IMR-90 (cell line): ENCODE data around the gene LDHAL6A. TPM values are rescaled to one million over a fixed set of nuclear protein-coding genes. Genes with fewer than 3 reads are reported as not detected.

ENCODE experiments used
- ATAC-seq: fragments of 200-7000 bp; cut with Tn5 transposase; 2 replicates; pipeline ENCODE4 v1.9.1; 2020; ENCODE audit warnings: low read depth, mild to moderate bottlenecking, moderate library complexity
- BruUV-seq: library from RNA; stranded (reverse); fragments of 400-500 nt; replicated peaks from 2 replicates; lab custom pipeline; 2021; lab: Mats Ljungman, UMichigan
- CTCF ChIA-PET: fragments of 300-600 bp; formaldehyde crosslinking; extraction: SDS; loops from one replicate; lab custom pipeline; 2021; ENCODE audit warnings: antibody characterized with exemption; lab: Yijun Ruan, JAX
- POLR2A ChIA-PET: fragments of 300-600 bp; sonication (Branson Sonifier 250); formaldehyde crosslinking; loops from one replicate; lab custom pipeline; 2022; ENCODE audit warnings: antibody characterized with exemption; ENCODE audit not compliant: unreplicated experiment; lab: Charles Lee
- DNase-seq: peaks from one replicate; pipeline ENCODE4 v3.0.0; 2013
- H2AFZ ChIP-seq: replicated peaks from 2 replicates; pipeline ENCODE3; 2013; ENCODE audit warnings: low read length, mild to moderate bottlenecking; ENCODE audit not compliant: poor library complexity
- H2AK5ac ChIP-seq: 2 replicates; pipeline ENCODE4 v1.6.1; 2013; ENCODE audit warnings: low read depth, low read length, inconsistent platforms
- H2AK9ac ChIP-seq: replicated peaks from 2 replicates; pipeline ENCODE3; 2013; ENCODE audit warnings: mild to moderate bottlenecking, low read depth, low read length, moderate library complexity; ENCODE audit not compliant: poor library complexity
- H2BK120ac ChIP-seq: 2 replicates; pipeline ENCODE4 v1.6.1; 2013; ENCODE audit warnings: low read depth, low read length, inconsistent platforms
- H2BK15ac ChIP-seq: 3 replicates; pipeline ENCODE4 v1.6.1; 2013; ENCODE audit warnings: low read depth, low read length, inconsistent platforms
- H2BK20ac ChIP-seq: 2 replicates; pipeline ENCODE4 v1.6.1; 2013; ENCODE audit warnings: low read depth, mild to moderate bottlenecking, inconsistent platforms, low read length, moderate library complexity
- H2BK5ac ChIP-seq: 2 replicates; pipeline ENCODE4 v1.6.1; 2013; ENCODE audit warnings: mild to moderate bottlenecking, low read depth, low read length, inconsistent platforms; ENCODE audit not compliant: poor library complexity, severe bottlenecking
- H3K14ac ChIP-seq: replicated peaks from 2 replicates; pipeline ENCODE4 v1.6.1; 2013; ENCODE audit warnings: low read depth, low read length, inconsistent platforms
- H3K18ac ChIP-seq: 2 replicates; pipeline ENCODE4 v1.6.1; 2013; ENCODE audit warnings: low read depth, low read length, control low read depth
- H3K23ac ChIP-seq: 2 replicates; pipeline ENCODE4 v1.6.1; 2013; ENCODE audit warnings: low read depth, low read length, inconsistent platforms
- H3K27ac ChIP-seq: 2 replicates; pipeline ENCODE4 v1.5.1; 2013; ENCODE audit warnings: mild to moderate bottlenecking, control low read depth, low read length; ENCODE audit not compliant: insufficient read depth
- H3K27me3 ChIP-seq: 2 replicates; pipeline ENCODE4 v1.6.1; 2013; ENCODE audit warnings: low read length; ENCODE audit not compliant: control insufficient read depth, insufficient read depth
- H3K36me3 ChIP-seq: 2 replicates; pipeline ENCODE4 v1.6.1; 2013; ENCODE audit warnings: low read length, mixed read lengths; ENCODE audit not compliant: control insufficient read depth, insufficient read depth
- H3K4ac ChIP-seq: 2 replicates; pipeline ENCODE4 v1.6.1; 2013; ENCODE audit warnings: low read depth, low read length, inconsistent platforms
- H3K4me1 ChIP-seq: 2 replicates; pipeline ENCODE4 v1.6.1; 2013; ENCODE audit warnings: low read length, mixed read lengths; ENCODE audit not compliant: control insufficient read depth, insufficient read depth
- H3K4me2 ChIP-seq: 2 replicates; pipeline ENCODE4 v1.6.1; 2013; ENCODE audit warnings: low read depth, mild to moderate bottlenecking, control low read depth, low read length, moderate library complexity
- H3K4me3 ChIP-seq: 2 replicates; pipeline ENCODE4 v1.5.1; 2013; ENCODE audit warnings: low read depth, mild to moderate bottlenecking, control low read depth, low read length, moderate library complexity; ENCODE audit not compliant: insufficient read depth
- H3K56ac ChIP-seq: 2 replicates; pipeline ENCODE4 v1.6.1; 2013; ENCODE audit warnings: low read length, inconsistent platforms; ENCODE audit not compliant: insufficient read depth; ENCODE audit errors: extremely low read depth
- H3K79me1 ChIP-seq, 2 experiments: 2 replicates each; pipeline ENCODE4 v1.6.1; 2013; ENCODE audit warnings: low read length in 2 of 2, inconsistent platforms in 1 of 2, low read depth in 1 of 2
- H3K9ac ChIP-seq: 2 replicates; pipeline ENCODE4 v1.6.1; 2013; ENCODE audit warnings: low read depth, low read length, control low read depth
- H3K9me1 ChIP-seq: 2 replicates; pipeline ENCODE4 v1.6.1; 2013; ENCODE audit warnings: low read length, inconsistent platforms; ENCODE audit not compliant: insufficient read depth
- H3K9me3 ChIP-seq: 2 replicates; pipeline ENCODE4 v1.6.1; 2013; ENCODE audit warnings: low read length; ENCODE audit not compliant: control insufficient read depth, insufficient read depth
- H4K20me1 ChIP-seq: 2 replicates; pipeline ENCODE4 v1.6.1; 2013; ENCODE audit warnings: low read length, inconsistent platforms; ENCODE audit not compliant: insufficient read depth
- H4K5ac ChIP-seq: 2 replicates; pipeline ENCODE4 v1.6.1; 2013; ENCODE audit warnings: mild to moderate bottlenecking, low read depth, low read length, control low read depth
- H4K8ac ChIP-seq, 2 experiments: 2 replicates each; pipeline ENCODE4 v1.6.1; 2013; ENCODE audit warnings: low read depth in 2 of 2, low read length in 2 of 2, control low read depth in 1 of 2, inconsistent platforms in 1 of 2
- H4K91ac ChIP-seq: 2 replicates; pipeline ENCODE4 v1.6.1; 2013; ENCODE audit warnings: low read depth, low read length, inconsistent platforms; ENCODE audit not compliant: insufficient read depth
- BHLHE40 ChIP-seq: fragments of 150-350 bp; IDR thresholded peaks from 2 replicates; pipeline ENCODE4 v1.6.1; 2016; ENCODE audit warnings: mild to moderate bottlenecking, low read depth, low read length
- CEBPB ChIP-seq: IDR thresholded peaks from 2 replicates; pipeline ENCODE4 v1.6.1; 2012; ENCODE audit warnings: low read depth, low read length, improper control_type of control experiment
- CHD1 ChIP-seq: IDR thresholded peaks from 2 replicates; pipeline ENCODE4 v1.6.1; 2012; ENCODE audit warnings: low read depth, low read length, improper control_type of control experiment
- MAFK ChIP-seq: IDR thresholded peaks from 2 replicates; pipeline ENCODE4 v1.6.1; 2012; ENCODE audit warnings: low read depth, low read length, improper control_type of control experiment
- MAZ ChIP-seq: IDR thresholded peaks from 2 replicates; pipeline ENCODE4 v1.6.1; 2012; ENCODE audit warnings: low read depth, mild to moderate bottlenecking, low read length, improper control_type of control experiment, moderate library complexity, borderline replicate concordance
- MXI1 ChIP-seq: IDR thresholded peaks from 2 replicates; pipeline ENCODE4 v1.6.1; 2012; ENCODE audit warnings: low read depth, mild to moderate bottlenecking, low read length, moderate library complexity, borderline replicate concordance
- POLR2A ChIP-seq: IDR thresholded peaks from 2 replicates; pipeline ENCODE4 v1.6.1; 2012; ENCODE audit warnings: mild to moderate bottlenecking, low read depth, low read length
- RAD21 ChIP-seq: IDR thresholded peaks from 2 replicates; pipeline ENCODE4 v1.6.1; 2012; ENCODE audit warnings: low read length, improper control_type of control experiment
- RCOR1 ChIP-seq: IDR thresholded peaks from 2 replicates; pipeline ENCODE4 v1.6.1; 2012; ENCODE audit warnings: mild to moderate bottlenecking, low read length, improper control_type of control experiment; ENCODE audit not compliant: insufficient replicate concordance
- RFX5 ChIP-seq: IDR thresholded peaks from 2 replicates; pipeline ENCODE4 v1.8.0; 2012; ENCODE audit warnings: low read depth, mild to moderate bottlenecking, low read length, moderate library complexity
- SMC3 ChIP-seq: fragments of 150-350 bp; IDR thresholded peaks from 2 replicates; pipeline ENCODE4 v1.6.1; 2016; ENCODE audit warnings: low read depth, mild to moderate bottlenecking, antibody characterized with exemption, low read length, moderate library complexity
- dilution Hi-C: fragments of 300-500 bp; cut with HindIII; formaldehyde crosslinking; loops from one replicate; pipeline ENCODE4 v1.14.3; 2018; ENCODE audit warnings: low sequenced_read_pairs; ENCODE audit not compliant: unreplicated experiment
- in situ Hi-C: fragments of 300-500 bp; cut with MboI; formaldehyde crosslinking; loops from 3 replicates; pipeline ENCODE4 v1.14.3; 2019; ENCODE audit warnings: low sequenced_read_pairs, inconsistent platforms, mixed read lengths
- intact Hi-C: fragments of 100-400 bp; cut with micrococcal nuclease; formaldehyde crosslinking; loops from 2 replicates; pipeline ENCODE4 v1.10.0; 2022
- polyA plus RNA-seq, 3 experiments: library from polyadenylated mRNA; depleted of rRNA; stranded (reverse); fragments of >200 nt; gene quantifications; 2 replicates each; pipeline ENCODE4 v1.2.3, GENCODE V29; 2012; ENCODE audit warnings: low replicate concordance in 1 of 3
- total RNA-seq: library from RNA; depleted of rRNA; stranded (reverse); fragments of >200 nt; gene quantifications from 2 replicates; pipeline ENCODE4 v1.2.3, GENCODE V29; 2012
- TF ChIP-seq, protein P1 (sequence below): conservative IDR thresholded peaks from 2 replicates; pipeline ENCODE4 v1.5.1; 2012; ENCODE audit warnings: mild to moderate bottlenecking, low read depth, low read length, improper control_type of control experiment
- TF ChIP-seq, protein P2 (sequence below): fragments of 150-350 bp; IDR thresholded peaks from 2 replicates; pipeline ENCODE4 v1.6.1; 2017; ENCODE audit warnings: mild to moderate bottlenecking, antibody characterized with exemption, low read length, low read depth

The LDHAL6A gene
- total and polyA plus RNA-seq, 2 of the 4 experiments (the other 2 are of a cell fraction): not detected

DNA sequence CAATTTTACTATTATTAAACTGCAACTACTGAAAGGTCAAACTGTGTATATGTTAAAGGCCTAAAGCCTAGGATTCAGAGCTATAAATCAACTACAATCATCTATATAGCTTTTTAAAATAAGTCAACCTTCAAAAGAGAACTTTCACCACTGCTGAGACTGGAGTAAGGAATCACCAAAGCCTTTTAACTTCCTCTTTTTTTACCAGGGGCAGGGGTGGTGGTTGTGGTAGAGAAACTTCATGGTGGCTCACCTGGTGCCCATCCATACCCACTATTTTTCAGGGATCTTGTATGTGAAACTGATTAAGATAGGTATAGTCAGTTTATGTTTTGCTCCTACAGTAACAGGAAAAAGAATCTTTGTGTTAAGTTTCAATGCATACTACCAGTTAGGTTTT lies 39.6 kb downstream of the LDHAL6A start:
- no peak overlapping the region for H4K91ac ChIP-seq
- no peak overlapping the region for H3K18ac ChIP-seq
- DNase-seq (no peak), ATAC-seq (no peak)
- H3K9me3 ChIP-seq: no peaks in the 10 kb centered on the region
- no peak overlapping the region for H3K4ac ChIP-seq
- H3K23ac ChIP-seq: no peak overlapping the region
- H3K4me1 ChIP-seq: peaks cover 2% of the 10 kb centered on the region; the same call in 1 of the 2 replicates
- H2AK5ac ChIP-seq: no peak overlapping the region
- peaks cover 21% of the 10 kb centered on the region for H3K36me3 ChIP-seq
- H3K27me3 ChIP-seq: no peaks in the 10 kb centered on the region
- H4K20me1 ChIP-seq: no peaks in the 10 kb centered on the region; the same call in 1 of the 2 replicates
- peaks cover 9% of the 10 kb centered on the region in 2 experiments for H3K79me1 ChIP-seq
- no peak overlapping the region for H2BK5ac ChIP-seq
- no peak overlapping the region for H4K5ac ChIP-seq
- H3K9me1 ChIP-seq: no peaks in the 10 kb centered on the region; the same call in 1 of the 2 replicates
- intact Hi-C loops (no loop called here), dilution Hi-C loops (no loop called here), in situ Hi-C loops (no loop called here)
- H3K27ac ChIP-seq: no peak overlapping the region
- TF ChIP-seq RAD21 (no peak), SMC3 (no peak), POLR2A (no peak), RFX5 (no peak), BHLHE40 (no peak), CHD1 (no peak), MXI1 (no peak), MAZ (no peak), CEBPB (no peak), MAFK (no peak), RCOR1 (no peak)
- TF ChIP-seq, protein P1, sequence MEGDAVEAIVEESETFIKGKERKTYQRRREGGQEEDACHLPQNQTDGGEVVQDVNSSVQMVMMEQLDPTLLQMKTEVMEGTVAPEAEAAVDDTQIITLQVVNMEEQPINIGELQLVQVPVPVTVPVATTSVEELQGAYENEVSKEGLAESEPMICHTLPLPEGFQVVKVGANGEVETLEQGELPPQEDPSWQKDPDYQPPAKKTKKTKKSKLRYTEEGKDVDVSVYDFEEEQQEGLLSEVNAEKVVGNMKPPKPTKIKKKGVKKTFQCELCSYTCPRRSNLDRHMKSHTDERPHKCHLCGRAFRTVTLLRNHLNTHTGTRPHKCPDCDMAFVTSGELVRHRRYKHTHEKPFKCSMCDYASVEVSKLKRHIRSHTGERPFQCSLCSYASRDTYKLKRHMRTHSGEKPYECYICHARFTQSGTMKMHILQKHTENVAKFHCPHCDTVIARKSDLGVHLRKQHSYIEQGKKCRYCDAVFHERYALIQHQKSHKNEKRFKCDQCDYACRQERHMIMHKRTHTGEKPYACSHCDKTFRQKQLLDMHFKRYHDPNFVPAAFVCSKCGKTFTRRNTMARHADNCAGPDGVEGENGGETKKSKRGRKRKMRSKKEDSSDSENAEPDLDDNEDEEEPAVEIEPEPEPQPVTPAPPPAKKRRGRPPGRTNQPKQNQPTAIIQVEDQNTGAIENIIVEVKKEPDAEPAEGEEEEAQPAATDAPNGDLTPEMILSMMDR: no peak
- TF ChIP-seq, protein P2, sequence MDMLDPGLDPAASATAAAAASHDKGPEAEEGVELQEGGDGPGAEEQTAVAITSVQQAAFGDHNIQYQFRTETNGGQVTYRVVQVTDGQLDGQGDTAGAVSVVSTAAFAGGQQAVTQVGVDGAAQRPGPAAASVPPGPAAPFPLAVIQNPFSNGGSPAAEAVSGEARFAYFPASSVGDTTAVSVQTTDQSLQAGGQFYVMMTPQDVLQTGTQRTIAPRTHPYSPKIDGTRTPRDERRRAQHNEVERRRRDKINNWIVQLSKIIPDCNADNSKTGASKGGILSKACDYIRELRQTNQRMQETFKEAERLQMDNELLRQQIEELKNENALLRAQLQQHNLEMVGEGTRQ: no peak
- no peak overlapping the region for H2BK120ac ChIP-seq
- ChIA-PET CTCF (interaction anchor here (0.7 kb wide), 1 partner anchor 9 kb away, joined by 5 read pairs; no protein-coding TSS in a partner anchor), POLR2A (no interaction called here)
- H2AK9ac ChIP-seq: no peak overlapping the region
- H2BK20ac ChIP-seq: no peak overlapping the region
- no peak overlapping the region for H2AFZ ChIP-seq
- no peak overlapping the region for H3K56ac ChIP-seq
- H3K4me2 ChIP-seq: no peak overlapping the region
- H3K9ac ChIP-seq: no peak overlapping the region
- H3K14ac ChIP-seq: no peak overlapping the region
- BruUV-seq: no TSS peak
- no peak overlapping the region for H4K8ac ChIP-seq
- no peak overlapping the region for H3K4me3 ChIP-seq
- H2BK15ac ChIP-seq: no peak overlapping the region
